GM19397 (cell line): ENCODE data around the gene CPB1.

Experiments
- ATAC-seq: cut with Tn5 transposase; IDR thresholded peaks from one replicate; pipeline ENCODE4 v1.9.1; 2021; ENCODE audit warnings: mild to moderate bottlenecking, moderate library complexity; ENCODE audit not compliant: unreplicated experiment

Gene CPB1

DNA sequence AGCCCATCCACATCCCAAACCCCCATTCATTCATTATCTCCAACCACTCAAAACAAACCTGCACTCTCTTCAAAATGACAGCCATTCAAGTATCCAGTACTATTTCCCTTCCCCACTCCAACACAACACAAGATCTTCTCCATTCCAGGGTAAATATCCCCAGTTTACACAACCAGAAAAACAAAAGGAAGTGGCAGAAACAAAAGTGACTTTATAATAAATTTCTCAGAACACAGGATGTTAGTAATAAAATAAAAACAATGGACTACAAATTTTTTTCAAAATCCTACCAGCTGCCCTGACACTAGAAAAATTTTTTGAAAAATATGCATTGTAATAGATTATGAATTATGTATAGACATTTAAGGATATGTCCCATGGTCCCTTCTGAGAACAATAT lies 51.6 kb downstream of the CPB1 start:
- ATAC-seq = no peak

GRCh38 chr3:148880681-148881080 lies 53.1 kb downstream of the CPB1 start:
- ATAC-seq = no peak

GRCh38 chr3:148881286-148881685 lies 53.7 kb downstream of the CPB1 start:
- no peak for ATAC-seq

GRCh38 chr3:148882288-148882687 lies 54.7 kb downstream of the CPB1 start:
- ATAC-seq = no peak

GRCh38 chr3:148883163-148883562 lies 55.6 kb downstream of the CPB1 start:
- ATAC-seq = no peak

DNA sequence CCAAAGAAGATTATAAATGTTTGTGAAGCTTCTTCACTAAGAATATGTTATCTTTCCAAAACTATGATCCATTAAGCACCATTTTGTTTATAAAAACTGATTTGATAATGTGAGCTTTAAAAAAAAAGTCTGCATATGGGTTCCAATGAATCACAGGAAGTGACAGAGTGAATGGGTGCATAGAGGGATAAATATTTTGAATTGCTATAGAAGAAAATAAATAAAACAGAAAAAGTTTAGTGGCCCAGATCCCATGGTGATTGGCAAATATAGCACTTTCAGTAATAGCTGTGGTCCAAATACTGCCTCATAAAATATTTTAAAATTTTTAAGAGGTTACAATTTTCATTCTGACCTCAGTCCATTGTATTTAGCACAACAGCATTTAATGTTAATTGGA lies 56.6 kb downstream of the CPB1 start:
- ATAC-seq = no peak

DNA sequence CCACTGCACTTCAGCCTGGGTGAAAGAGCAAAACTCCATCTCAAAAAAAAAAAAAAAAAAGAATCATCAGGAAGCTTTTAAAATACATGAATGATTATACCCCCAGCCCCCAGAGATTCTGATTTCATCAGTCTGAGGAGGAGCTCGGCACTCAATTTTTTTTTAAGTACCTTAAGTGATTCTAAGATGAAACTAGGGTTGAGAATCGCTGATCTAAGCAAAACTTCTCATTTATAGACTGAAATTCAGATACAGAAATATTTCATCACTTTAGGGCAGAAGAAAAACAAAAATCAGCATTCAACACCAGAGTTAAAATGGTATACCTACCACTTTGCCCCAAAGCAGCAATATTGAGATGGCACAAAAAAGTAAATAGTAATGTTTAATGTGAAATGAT lies 62.2 kb downstream of the CPB1 start:
- no peak for ATAC-seq

DNA sequence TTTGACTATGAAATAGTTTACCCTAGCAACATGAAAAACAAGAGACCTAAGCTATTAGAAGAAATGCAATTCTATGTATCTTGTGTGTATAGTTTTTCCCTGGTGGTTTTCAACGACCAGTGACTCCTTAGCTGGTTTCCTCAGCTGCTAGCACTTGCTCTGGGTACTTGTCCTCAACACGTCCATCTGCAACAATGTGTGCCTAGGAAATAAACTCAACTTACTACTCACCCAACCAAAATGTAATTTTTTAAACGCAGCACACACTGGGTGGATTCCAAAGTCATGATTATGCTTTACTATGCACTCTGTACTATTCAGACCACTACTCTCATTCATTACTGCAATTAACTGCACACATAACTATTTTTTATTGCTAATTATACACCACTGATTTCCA lies 68.5 kb downstream of the CPB1 start:
- no peak for ATAC-seq

DNA sequence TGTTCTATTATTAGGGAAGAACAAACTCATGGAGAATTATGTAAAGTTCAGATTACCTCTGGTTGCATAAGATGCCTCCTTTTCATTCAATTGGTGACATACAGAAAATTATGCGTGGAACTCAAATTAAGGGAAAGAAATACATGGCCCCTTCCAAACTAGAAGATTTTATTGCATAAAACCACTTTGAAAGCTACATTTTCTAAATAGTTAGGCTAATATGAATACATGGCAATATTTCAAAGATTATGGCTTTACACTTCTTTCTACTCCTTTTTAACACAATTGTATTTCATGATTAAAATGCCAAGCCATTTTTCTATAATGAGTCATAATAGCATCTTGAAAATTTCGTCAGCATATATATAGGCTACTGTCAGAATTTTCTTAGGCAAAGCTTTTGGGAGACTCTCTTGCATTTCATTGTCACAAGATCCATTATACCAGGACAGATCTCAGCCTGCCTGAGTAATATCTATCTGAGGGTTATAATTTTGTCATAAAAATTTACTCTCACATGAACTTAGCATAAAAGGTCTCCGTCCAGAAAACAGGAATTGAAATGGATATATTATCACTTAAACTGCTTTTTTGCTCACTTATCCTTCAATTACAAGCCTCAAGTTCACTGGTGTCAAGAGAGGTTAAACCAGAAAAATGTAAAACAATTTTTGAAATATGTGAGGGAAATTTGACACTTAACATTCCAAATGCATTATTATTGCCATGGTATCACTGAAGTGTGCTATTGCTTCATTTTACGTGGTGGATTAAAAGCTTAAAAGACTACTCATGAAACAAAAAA lies 74.6 kb downstream of the CPB1 start:
- no peak for ATAC-seq

DNA sequence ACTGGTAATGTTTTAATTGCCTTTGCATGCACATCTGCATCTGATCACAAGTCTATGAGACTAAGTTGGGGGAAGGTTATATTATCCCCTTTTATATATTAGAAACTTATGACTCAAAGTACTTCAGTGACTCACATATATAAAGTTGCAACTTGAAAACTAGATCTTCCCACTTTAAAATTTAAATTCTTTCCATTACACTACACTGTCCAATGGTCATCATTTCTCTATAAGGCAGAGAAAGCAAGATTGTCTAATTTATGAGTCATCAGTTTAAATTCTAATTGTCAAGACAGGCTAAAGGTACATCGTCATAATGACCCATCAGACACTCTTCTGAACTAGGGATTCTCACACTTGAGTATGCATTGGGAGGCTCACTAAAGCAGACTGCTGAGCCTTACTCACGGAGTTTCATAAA lies 75.4 kb downstream of the CPB1 start:
- no peak for ATAC-seq

- ATAC-seq = no peak
Observed at GRCh38 chr3:148903941-148904340, 76.3 kb downstream of the CPB1 start.

DNA sequence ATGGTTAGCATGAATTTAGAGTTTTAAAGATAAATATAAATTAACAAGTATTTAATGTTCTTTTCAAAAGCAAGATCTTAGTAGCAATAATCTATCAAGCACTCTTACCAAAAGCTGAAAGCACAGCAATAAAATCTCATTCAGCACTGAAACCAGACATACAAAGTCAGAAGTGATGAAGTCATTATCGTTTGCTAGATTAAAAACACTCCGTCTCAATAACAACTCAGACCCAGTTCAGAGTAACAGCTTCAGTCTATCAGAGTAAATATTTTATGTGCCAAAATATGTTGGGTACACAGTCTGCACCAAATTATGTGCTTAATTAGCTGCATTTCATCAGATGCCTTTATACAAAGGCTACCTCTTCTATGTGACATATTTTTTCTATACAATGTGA lies 79.1 kb downstream of the CPB1 start:
- ATAC-seq = no peak
